Measurements from ENCODE around the gene NCR2.

DNA sequence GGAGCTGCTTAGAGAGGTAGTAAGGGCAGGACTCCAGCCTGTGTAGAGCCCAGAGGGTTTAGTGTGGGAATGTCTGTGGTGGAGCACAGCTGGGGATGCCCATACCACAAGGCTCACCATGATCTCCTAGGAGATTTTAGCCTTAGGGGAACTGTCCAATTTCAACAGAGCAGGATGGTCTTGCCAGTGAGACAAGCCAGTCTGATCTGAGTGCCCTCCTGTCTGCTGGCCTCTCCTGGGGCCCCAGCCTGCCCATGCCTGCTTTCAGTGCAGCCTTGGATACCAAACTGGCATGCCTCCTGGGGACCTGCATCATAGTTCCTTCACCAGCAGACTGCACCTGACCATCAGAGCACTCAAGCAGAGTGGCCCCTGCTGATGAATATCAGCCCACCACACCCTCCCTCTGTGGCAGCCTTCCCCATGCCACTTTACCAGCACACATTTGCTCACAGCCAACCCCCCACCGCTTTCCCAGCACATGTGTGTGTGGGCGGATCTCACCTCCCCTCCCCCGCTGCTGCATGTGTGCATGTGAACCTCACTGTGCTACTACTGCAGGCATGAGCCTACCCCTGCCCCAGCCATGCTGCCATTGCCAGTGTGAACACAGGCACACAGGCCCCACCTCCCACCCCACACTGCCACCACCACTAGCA, 41.1 kb upstream of the NCR2 start:
- no peak for TF ChIP-seq GATA3 (IDR thresholded peaks at IDR 0.05; ENCODE audit: low read depth, low read length)
- no peak for TF ChIP-seq GATA2 (IDR thresholded peaks at IDR 0.05; ENCODE audit: low read depth, low read length)

Data from SH-SY5Y (cell line).